ENCODE results near the gene PTPRZ1. TPM values are rescaled to one million over a fixed set of nuclear protein-coding genes. Genes with fewer than 3 reads are reported as not detected.

PTPRZ1 gene
- total RNA-seq, 1 donor = 0.43 TPM

- TF ChIP-seq CTCF (IDR thresholded peaks at IDR 0.05; ENCODE audit: insufficient read depth, low read depth, low read length) = no peak
- DNase-seq (ENCODE audit: low read depth) = no peak
- no peak overlapping the region for H3K4me3 ChIP-seq (ENCODE audit: low read depth, low read length)
Measured at GRCh38 chr7:121992068-121992467, 119.1 kb downstream of the PTPRZ1 start.

- H3K4me3 ChIP-seq (ENCODE audit: low read depth, low read length) = no peak overlapping the region
- TF ChIP-seq CTCF (IDR thresholded peaks at IDR 0.05; ENCODE audit: insufficient read depth, low read depth, low read length) = peak; percentile 79
Measured at GRCh38 chr7:121994625-121995410, 121.9 kb downstream of the PTPRZ1 start.

GRCh38 chr7:122006687-122007086, 133.7 kb downstream of the PTPRZ1 start:
- DNase-seq (ENCODE audit: low read depth) = no peak
- no peak overlapping the region for H3K4me3 ChIP-seq (ENCODE audit: low read depth, low read length)
- TF ChIP-seq CTCF (IDR thresholded peaks at IDR 0.05; ENCODE audit: insufficient read depth, low read depth, low read length) = no peak

More at GRCh38 chr7:121994625-121995410, 121.9 kb downstream of the PTPRZ1 start:
- DNase-seq (ENCODE audit: low read depth) = peak; percentile 74

- no peak for DNase-seq (ENCODE audit: low read depth)
- H3K4me3 ChIP-seq (ENCODE audit: low read depth, low read length) = no peak overlapping the region
- no peak for TF ChIP-seq CTCF (IDR thresholded peaks at IDR 0.05; ENCODE audit: insufficient read depth, low read depth, low read length)
Measured at GRCh38 chr7:122010116-122010515, 137.2 kb downstream of the PTPRZ1 start.

- no peak for TF ChIP-seq CTCF (IDR thresholded peaks at IDR 0.05; ENCODE audit: insufficient read depth, low read depth, low read length)
- no peak overlapping the region for H3K4me3 ChIP-seq (ENCODE audit: low read depth, low read length)
- DNase-seq (ENCODE audit: low read depth) = no peak
Measured at GRCh38 chr7:122013065-122013464, 140.1 kb downstream of the PTPRZ1 start.

- TF ChIP-seq CTCF (IDR thresholded peaks at IDR 0.05; ENCODE audit: insufficient read depth, low read depth, low read length) = no peak
- H3K4me3 ChIP-seq (ENCODE audit: low read depth, low read length) = no peak overlapping the region
- DNase-seq (ENCODE audit: low read depth) = no peak
Measured at GRCh38 chr7:122013630-122014029, 140.7 kb downstream of the PTPRZ1 start.

- H3K4me3 ChIP-seq (ENCODE audit: low read depth, low read length) = no peak overlapping the region
- peak; percentile 9 for DNase-seq (ENCODE audit: low read depth)
- TF ChIP-seq CTCF (IDR thresholded peaks at IDR 0.05; ENCODE audit: insufficient read depth, low read depth, low read length) = no peak
Measured at GRCh38 chr7:122014697-122015096, 141.7 kb downstream of the PTPRZ1 start.
